Activated CD4-positive, alpha-beta T cell treated with anti-CD3 and anti-CD28 coated beads, Interleukin-10, Interleukin-2, amounts not matched to agents 100 ng/mL and 50 ng/mL, durations not matched to agents 16 hours and 8 hours (primary cell): Measurements from ENCODE around the gene DRICH1.
"Not testable (repeated sequence)": the region's sequence is repeated elsewhere in the genome, so short reads cannot be mapped to it uniquely, and the experiment has no call there.

Experiments used
- DNase-seq: peaks from one replicate; pipeline ENCODE4 v3.0.0-alpha.2; 2020

The DRICH1 gene

GRCh38 chr22:23597576-23598268 lies 34.4 kb downstream of the DRICH1 start:
- not testable (repeated sequence) for DNase-seq

- not testable (repeated sequence) for DNase-seq
These were observed 36.2 kb downstream of the DRICH1 start for GRCh38 chr22:23595904-23596303.

- DNase-seq: no peak
These were observed 40.3 kb downstream of the DRICH1 start for GRCh38 chr22:23591846-23592245.

GRCh38 chr22:23591201-23591791 lies 40.8 kb downstream of the DRICH1 start:
- DNase-seq: peak; percentile 62

- DNase-seq: no peak
These were observed 48.3 kb downstream of the DRICH1 start for GRCh38 chr22:23583836-23584235.

- DNase-seq: no peak
These were observed 49.0 kb downstream of the DRICH1 start for GRCh38 chr22:23583153-23583552.

- DNase-seq: no peak
These were observed 50.9 kb downstream of the DRICH1 start for GRCh38 chr22:23581260-23581650.

- peak; percentile 16 for DNase-seq
These were observed 51.4 kb downstream of the DRICH1 start for GRCh38 chr22:23580576-23581259.

- no peak for DNase-seq
These were observed 52.1 kb downstream of the DRICH1 start, which contains the start of gene IGLL1 for GRCh38 chr22:23579870-23580575. Gene IGLL1, minus strand, starts transcription at chr22:23580290. Its CDS starts 100 bp downstream, at chr22:23580190.

GRCh38 chr22:23579280-23579679 lies 52.8 kb downstream of the DRICH1 start:
- DNase-seq: no peak

- no peak for DNase-seq
These were observed 53.8 kb downstream of the DRICH1 start for GRCh38 chr22:23578306-23578705.

- DNase-seq: no peak
These were observed 55.4 kb downstream of the DRICH1 start for GRCh38 chr22:23576681-23577080.

- no peak for DNase-seq
These were observed 56.5 kb downstream of the DRICH1 start for GRCh38 chr22:23575601-23576000.

GRCh38 chr22:23574877-23575276 lies 57.2 kb downstream of the DRICH1 start:
- no peak for DNase-seq

- no peak for DNase-seq
These were observed 57.7 kb downstream of the DRICH1 start for GRCh38 chr22:23574371-23574811.

GRCh38 chr22:23573701-23574235 lies 58.4 kb downstream of the DRICH1 start:
- DNase-seq: not testable (repeated sequence)

GRCh38 chr22:23573106-23573505 lies 59.0 kb downstream of the DRICH1 start:
- not testable (repeated sequence) for DNase-seq

- no peak for DNase-seq
These were observed 60.6 kb downstream of the DRICH1 start for GRCh38 chr22:23571486-23571885.

- DNase-seq: no peak
These were observed 61.4 kb downstream of the DRICH1 start for GRCh38 chr22:23570681-23571080.

- DNase-seq: no peak
These were observed 62.4 kb downstream of the DRICH1 start for GRCh38 chr22:23569716-23570115.

- no peak for DNase-seq
These were observed 62.8 kb downstream of the DRICH1 start for GRCh38 chr22:23569291-23569690.

GRCh38 chr22:23566705-23567475 lies 65.2 kb downstream of the DRICH1 start:
- no peak for DNase-seq
